Stimulated activated CD8-positive, alpha-beta memory T cell treated with anti-CD3 and anti-CD28 coated beads, Interleukin-7, amount 100 ng/mL, for 1 hour (primary cell): ENCODE data around the gene MYL7.

Experiments used
- DNase-seq, 2 donors: peaks; one replicate each; pipeline ENCODE4 v3.0.0-alpha.2; 2020; ENCODE audit warnings: low read depth in 2 of 2

The MYL7 gene

DNA sequence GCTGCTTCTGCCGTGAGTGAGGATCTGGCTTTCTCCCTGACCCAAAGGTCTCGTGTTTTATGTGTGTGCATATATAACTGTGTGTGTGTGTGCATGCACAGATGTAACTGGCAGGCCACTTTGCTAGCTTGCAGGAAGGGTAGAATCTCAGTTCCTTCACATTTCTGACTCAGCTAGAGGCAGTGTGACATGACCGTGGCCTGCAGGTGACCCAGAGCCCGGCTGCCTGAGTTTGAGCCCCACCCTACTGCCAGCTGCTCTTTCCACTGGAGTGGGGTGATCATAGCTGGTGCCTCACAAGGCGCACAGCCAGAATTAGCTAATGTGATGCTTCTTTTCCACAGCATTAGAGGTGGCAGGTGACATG lies 9.3 kb upstream of the MYL7 start:
- no peak for DNase-seq

GRCh38 chr7:44149571-44150465 lies 8.7 kb upstream of the MYL7 start:
- DNase-seq = no peak

DNA sequence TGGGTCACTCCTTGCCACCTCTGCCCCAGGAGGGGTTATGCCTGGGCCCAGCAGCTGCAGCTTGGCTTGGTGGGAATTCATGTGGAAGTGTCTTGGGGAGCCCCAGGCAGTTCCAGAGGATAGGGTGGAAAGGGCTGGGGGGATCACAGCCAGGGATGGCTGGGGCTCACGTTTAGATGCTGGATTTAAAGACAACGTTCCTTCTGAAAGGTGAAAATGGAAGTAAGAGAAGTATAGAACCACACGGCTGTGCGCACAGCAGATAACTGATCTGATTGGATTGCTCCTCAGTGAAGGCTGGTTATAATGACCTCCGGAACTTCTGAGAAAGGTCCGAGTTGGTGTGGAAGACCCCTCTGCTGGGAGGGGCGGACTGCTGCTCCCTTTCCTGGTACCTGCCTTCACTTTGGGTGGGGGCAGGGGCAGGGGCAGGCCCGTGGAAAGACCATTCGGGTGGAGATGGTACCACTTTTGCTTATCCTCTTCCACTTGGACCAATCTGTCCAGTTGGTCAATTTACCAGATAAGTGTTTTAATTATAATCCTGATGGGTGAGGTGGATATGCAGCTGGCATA lies 7.9 kb upstream of the MYL7 start:
- DNase-seq = no peak

- no peak for DNase-seq
These were observed 7.0 kb upstream of the MYL7 start for GRCh38 chr7:44148166-44148565.

DNA sequence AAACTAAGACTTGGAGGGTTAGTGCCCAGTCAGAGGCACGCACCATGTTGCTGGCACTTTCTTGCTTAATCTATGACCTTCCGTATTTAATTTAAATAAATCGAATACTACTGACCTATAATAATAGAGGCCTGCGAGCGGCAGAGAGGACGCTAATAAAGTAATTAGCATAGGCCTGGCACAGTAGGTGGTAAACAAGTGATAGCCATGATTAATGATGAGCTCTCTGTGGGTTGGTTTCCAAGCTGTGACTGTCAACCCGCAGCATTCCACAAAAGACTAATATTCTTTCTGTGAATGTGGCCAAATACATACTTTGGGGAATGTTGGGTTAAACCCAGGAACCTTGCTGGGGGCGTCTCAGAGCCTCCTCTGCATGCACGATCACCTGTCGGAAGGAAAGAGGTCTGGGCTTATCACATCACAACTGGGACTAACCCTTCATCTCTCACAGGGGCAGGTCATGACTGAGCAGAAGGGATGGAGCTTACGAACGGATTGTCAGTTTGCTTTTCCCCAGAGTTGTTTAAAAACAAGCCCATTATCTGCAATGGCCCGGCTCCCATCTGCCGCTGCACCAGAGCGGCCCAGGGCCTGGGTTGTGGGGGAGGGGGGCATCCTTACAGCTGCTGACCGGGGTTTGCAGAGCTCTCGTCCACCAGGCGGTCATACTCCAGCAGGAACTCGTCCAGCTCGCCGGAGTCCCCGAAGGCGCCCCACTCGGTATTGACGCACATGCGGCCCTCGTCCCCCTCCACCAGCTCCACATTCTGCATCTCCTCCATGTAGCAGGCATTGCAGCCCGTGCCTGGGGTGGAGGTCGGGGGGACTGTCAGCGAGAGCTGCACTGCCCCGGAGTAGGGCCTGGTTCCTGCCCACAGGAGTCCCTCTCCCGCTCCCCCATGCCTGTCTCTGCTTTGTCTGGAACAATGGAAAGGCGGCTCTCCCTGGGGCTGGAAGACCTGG lies 6.2 kb upstream of the MYL7 start:
- DNase-seq = no peak

- peak; percentile 22 to 35 for DNase-seq
These were observed 5.1 kb upstream of the MYL7 start for GRCh38 chr7:44145969-44146911.

GRCh38 chr7:44145479-44145968 lies 4.4 kb upstream of the MYL7 start:
- DNase-seq = peak in 1 of 2 donors; percentile 22

- no peak for DNase-seq
These were observed 3.9 kb upstream of the MYL7 start for GRCh38 chr7:44144968-44145478.

- DNase-seq = no peak
These were observed 3.4 kb upstream of the MYL7 start for GRCh38 chr7:44144426-44144967.

DNA sequence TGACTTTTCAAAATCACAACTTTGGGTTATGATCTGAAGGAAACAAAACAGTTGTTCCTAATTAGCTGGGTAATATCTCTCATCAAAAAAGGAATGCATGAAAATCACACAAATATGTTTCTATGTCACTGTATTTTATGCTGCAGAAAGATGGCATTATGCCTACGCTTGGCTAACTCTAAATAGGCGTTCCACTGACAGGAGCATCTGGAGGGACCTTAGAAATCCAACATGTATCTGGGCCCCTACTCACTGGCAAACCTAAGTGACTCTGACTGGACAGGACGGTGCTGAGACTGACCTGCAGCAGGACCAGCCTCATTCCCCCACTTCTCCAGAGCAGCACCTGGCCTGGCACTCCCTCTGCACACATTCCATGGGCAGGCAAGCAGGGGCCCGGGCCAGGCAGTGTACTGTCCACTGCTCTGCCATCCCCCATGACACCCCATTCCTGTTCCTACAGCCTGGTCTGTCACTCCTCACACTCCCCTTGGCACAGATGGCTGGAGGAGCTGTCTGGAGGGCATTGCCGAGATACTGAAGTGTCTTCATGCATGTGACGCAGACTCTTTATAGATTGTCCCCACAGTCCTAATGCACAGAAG lies 2.6 kb upstream of the MYL7 start:
- DNase-seq = no peak

DNA sequence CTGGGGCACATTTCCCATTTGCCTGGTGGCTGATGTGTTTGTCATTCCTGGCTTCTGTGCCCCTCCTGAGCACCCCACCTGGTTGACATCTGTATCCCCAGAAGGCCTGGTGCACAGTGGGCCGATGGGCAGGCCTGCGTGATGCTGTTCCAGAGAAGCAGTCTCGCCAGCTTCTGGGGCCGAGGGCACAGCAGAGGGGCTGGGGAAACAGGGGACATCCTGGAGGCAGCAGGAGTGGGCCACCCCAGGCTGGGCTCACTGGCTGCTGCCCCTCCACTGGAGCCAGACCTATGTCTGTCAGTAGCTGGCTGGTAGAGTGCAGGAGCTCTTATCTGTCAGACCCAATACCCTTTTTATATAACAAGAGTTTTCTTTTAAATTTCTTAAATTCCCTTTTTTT lies 896 bp upstream of the MYL7 start:
- DNase-seq = no peak

DNA sequence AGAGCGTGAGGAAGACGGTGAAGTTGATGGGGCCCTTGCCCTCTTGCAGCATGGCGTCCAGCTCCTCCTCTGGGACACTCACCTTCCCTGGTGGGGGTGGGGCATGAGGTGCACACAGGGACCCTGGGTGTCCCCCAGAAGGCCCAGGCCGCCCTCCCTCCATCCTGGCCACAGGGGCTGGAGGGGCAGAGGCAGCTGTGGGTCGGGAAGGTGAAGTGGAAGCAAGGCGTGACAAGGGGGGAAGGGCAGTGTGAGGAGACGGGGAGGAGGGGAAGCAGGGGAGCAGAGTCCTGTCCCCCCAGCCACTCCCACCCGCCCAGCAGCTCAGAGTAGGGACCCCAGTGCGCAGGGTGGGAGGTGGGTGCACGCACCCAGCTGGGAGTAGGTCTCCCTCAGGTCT lies 791 bp downstream of the MYL7 start:
- no peak for DNase-seq

GRCh38 chr7:44139311-44140010 lies 1.7 kb downstream of the MYL7 start:
- no peak for DNase-seq

GRCh38 chr7:44138698-44139097 lies 2.4 kb downstream of the MYL7 start:
- no peak for DNase-seq

DNA sequence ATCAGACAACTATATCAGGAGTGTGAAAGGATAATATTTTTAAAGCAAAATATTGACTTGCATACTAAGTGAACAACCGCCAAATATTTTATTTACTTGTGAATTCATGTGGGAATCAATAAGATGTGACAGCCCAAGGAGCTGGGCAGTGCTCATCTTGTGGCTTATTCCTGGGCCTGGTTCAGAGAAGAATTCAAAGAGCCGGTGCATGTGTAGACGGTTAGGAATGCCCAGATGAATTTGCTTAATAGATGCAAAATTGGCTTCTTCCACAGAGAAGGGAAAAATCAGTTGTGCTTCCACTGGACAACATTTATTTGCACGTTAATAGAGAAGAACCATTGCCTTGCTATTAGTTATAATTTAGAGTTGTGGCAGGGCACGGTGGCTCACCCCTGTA lies 4.4 kb downstream of the MYL7 start:
- no peak for DNase-seq

GRCh38 chr7:44134943-44135628 lies 6.0 kb downstream of the MYL7 start:
- no peak for DNase-seq

DNA sequence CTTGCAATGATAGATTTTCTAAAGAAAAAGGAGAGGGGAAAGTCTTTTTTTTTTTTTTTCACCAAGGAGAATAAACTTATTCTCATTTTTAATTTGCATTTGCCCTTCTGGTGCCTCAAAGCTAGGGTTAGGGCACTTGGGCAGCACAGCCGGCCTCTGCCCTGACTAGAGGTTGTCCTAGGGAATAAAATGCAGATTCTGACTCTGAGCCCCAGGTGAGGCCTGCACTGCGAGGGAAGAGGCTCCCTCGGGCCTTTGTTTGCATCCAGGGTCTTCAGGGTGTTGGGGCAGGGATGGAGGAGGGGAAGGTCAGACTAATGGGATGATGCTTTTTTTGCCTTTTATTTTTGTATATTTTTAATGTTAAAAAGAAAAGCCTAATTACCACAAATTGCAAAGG lies 7.8 kb downstream of the MYL7 start:
- DNase-seq = no peak

- no peak for DNase-seq
These were observed 9.1 kb downstream of the MYL7 start for GRCh38 chr7:44132039-44132438.
